ENCODE measurements around the gene RFTN1. TPM values are rescaled to one million over a fixed set of nuclear protein-coding genes. Genes with fewer than 3 reads are reported as not detected.
"Not testable (repeated sequence)": the region's sequence is repeated elsewhere in the genome, so short reads cannot be mapped to it uniquely, and the experiment has no call there.

Gene RFTN1
- total and polyA plus RNA-seq, 3 donors from 2014 or later, result 20.8 to 25.7 (median 22.2) TPM

GRCh38 chr3:16313886-16314645 lies 199.4 kb downstream of the RFTN1 start:
- H3K27me3 ChIP-seq, result no peaks in the 10 kb centered on the region
- H3K4me3 ChIP-seq, result no peak overlapping the region
- no peaks in the 10 kb centered on the region for H3K4me1 ChIP-seq
- no peaks in the 10 kb centered on the region for H3K36me3 ChIP-seq (ENCODE audit: low read depth, missing control alignments)
- WGBS, 2 donors, result 90 to 94% methylated on average over 5 of the region's 5 CpGs
- no peaks in the 10 kb centered on the region for H3K9me3 ChIP-seq
- DNase-seq, result no peak
- TF ChIP-seq POLR2A (IDR thresholded peaks at IDR 0.05), result no peak
- TF ChIP-seq CTCF (IDR thresholded peaks at IDR 0.05), result no peak
- intact Hi-C loops (cut with DNase I; ENCODE audit: low total_unique reads), result no loop called here
- no peak overlapping the region for H3K27ac ChIP-seq

GRCh38 chr3:16311960-16312451 lies 201.5 kb downstream of the RFTN1 start:
- H3K9me3 ChIP-seq, result no peaks in the 10 kb centered on the region
- TF ChIP-seq CTCF (IDR thresholded peaks at IDR 0.05) (no peak), POLR2A (IDR thresholded peaks at IDR 0.05) (no peak)
- intact Hi-C loops (cut with DNase I; ENCODE audit: low total_unique reads), result no loop called here
- no peak for DNase-seq
- H3K4me1 ChIP-seq, result no peaks in the 10 kb centered on the region
- no peaks in the 10 kb centered on the region for H3K27me3 ChIP-seq
- no peak overlapping the region for H3K27ac ChIP-seq
- 68 to 74% methylated on average over 5 to 6 of the region's 6 CpGs for WGBS, 2 donors
- H3K36me3 ChIP-seq (ENCODE audit: low read depth, missing control alignments), result no peaks in the 10 kb centered on the region
- no peak overlapping the region for H3K4me3 ChIP-seq

- H3K9me3 ChIP-seq; DNase-seq; H3K4me3 ChIP-seq; H3K27ac ChIP-seq; intact Hi-C loops (cut with DNase I; ENCODE audit: low total_unique reads); H3K27me3 ChIP-seq; H3K4me1 ChIP-seq; H3K36me3 ChIP-seq (ENCODE audit: low read depth, missing control alignments): not testable (repeated sequence)
- WGBS, 2 donors, result 93 to 96% methylated on average over 7 of the region's 7 CpGs
Measured at GRCh38 chr3:16310486-16310885, 203.0 kb downstream of the RFTN1 start.

GRCh38 chr3:16309558-16309957 lies 203.9 kb downstream of the RFTN1 start:
- H3K4me1 ChIP-seq, result no peaks in the 10 kb centered on the region
- no peaks in the 10 kb centered on the region for H3K36me3 ChIP-seq (ENCODE audit: low read depth, missing control alignments)
- H3K27ac ChIP-seq, result no peak overlapping the region
- no peaks in the 10 kb centered on the region for H3K9me3 ChIP-seq
- H3K4me3 ChIP-seq, result no peak overlapping the region
- DNase-seq, result no peak
- 58 to 86% methylated on average over 2 of the region's 2 CpGs for WGBS, 2 donors
- intact Hi-C loops (cut with DNase I; ENCODE audit: low total_unique reads), result no loop called here
- H3K27me3 ChIP-seq, result no peaks in the 10 kb centered on the region
- TF ChIP-seq POLR2A (IDR thresholded peaks at IDR 0.05), result no peak

- Histone ChIP-seq H3K4me1 (no peaks in the 10 kb centered on the region), H3K4me3 (no peak overlapping the region), H3K27ac (no peak overlapping the region), H3K9me3 (no peaks in the 10 kb centered on the region), H3K36me3 (ENCODE audit: low read depth, missing control alignments) (no peaks in the 10 kb centered on the region), H3K27me3 (no peaks in the 10 kb centered on the region)
- WGBS, 2 donors, result 90 to 96% methylated on average over 1 of the region's 1 CpG
- TF ChIP-seq POLR2A (IDR thresholded peaks at IDR 0.05) (no peak), CTCF (IDR thresholded peaks at IDR 0.05) (no peak)
- DNase-seq, result no peak
- intact Hi-C loops (cut with DNase I; ENCODE audit: low total_unique reads), result no loop called here
Measured at GRCh38 chr3:16308727-16309126, 204.8 kb downstream of the RFTN1 start.

Measured in testis (tissue), 3 donors.